Adrenal gland (tissue), 5 donors: ENCODE results near the gene RRAGD.

Experiments used
- POLR2A ChIP-seq, 2 donors: fragments of 450-650 bp; IDR thresholded peaks; one replicate each; pipeline ENCODE4 v1.6.1; 2017; ENCODE audit warnings: antibody characterized with exemption in 2 of 2, mild to moderate bottlenecking in 2 of 2, moderate library complexity in 1 of 2
- TF ChIP-seq, protein P1 (sequence below), 6 experiments: fragments of 450-650 bp in 4 of 6; fragments of 200-600 bp in 2 of 6; sonication (generic) in 1 of 6; IDR thresholded peaks; 1 replicate in 5 of 6; 2 replicates in 1 of 6; pipeline versions ENCODE4 v1.5.1 to v1.8.0; 2016 to 2021; ENCODE audit warnings: antibody characterized with exemption in 6 of 6, mild to moderate bottlenecking in 2 of 6, moderate library complexity in 1 of 6
- donor health status: DM: no; HTN: no; CAD: no.

DNA sequence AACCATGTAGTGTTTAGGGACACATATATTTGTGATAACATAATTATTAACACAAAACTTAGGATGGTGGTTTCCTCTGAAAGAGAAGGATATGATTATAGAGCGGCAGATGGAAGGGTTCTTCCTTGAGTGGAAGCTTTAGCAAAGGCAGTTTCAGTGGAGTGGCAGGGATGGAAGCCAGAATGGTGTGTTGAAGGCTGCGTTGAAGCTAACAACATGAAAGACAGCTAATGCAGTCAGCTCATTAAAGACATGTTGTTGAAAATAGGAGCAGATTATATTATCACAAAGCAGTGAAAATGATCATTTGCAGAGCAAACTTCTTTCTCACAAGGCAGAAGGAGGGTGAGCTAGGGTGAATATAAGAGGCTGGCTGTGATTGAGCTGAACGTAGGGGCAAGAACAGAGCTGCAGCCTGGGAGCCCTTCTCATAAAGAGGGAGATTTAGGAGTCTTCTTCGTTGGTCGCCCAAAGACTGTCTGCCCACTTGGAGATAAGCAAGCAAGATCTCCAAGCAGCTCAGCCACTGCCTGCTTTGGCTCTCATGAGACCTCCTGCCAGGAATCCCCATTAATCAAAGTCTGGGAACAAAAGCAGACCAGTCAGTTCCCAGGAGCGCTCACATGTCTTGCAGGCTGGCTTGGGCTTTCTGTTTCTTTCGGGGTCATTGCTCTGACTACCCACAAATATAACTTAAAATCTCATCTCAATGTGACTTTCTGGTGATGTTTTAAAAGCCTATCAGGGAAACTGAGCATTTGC, 18.3 kb upstream of the RRAGD start:
- TF ChIP-seq, protein P1, sequence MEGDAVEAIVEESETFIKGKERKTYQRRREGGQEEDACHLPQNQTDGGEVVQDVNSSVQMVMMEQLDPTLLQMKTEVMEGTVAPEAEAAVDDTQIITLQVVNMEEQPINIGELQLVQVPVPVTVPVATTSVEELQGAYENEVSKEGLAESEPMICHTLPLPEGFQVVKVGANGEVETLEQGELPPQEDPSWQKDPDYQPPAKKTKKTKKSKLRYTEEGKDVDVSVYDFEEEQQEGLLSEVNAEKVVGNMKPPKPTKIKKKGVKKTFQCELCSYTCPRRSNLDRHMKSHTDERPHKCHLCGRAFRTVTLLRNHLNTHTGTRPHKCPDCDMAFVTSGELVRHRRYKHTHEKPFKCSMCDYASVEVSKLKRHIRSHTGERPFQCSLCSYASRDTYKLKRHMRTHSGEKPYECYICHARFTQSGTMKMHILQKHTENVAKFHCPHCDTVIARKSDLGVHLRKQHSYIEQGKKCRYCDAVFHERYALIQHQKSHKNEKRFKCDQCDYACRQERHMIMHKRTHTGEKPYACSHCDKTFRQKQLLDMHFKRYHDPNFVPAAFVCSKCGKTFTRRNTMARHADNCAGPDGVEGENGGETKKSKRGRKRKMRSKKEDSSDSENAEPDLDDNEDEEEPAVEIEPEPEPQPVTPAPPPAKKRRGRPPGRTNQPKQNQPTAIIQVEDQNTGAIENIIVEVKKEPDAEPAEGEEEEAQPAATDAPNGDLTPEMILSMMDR (IDR thresholded peaks at IDR 0.05) = no peak
- no peak for TF ChIP-seq POLR2A (IDR thresholded peaks at IDR 0.05)
